ENCODE measurements around the gene ACP4. TPM values are rescaled to one million over a fixed set of nuclear protein-coding genes. Genes with fewer than 3 reads are reported as not detected.
A peak's percentile ranks its signal among the peaks of the same experiment; 100 is the strongest.

ACP4 gene
- total and polyA plus RNA-seq, 2 experiments from 2014 or later = not detected

GRCh38 chr19:50792272-50793250 is 2.3 kb downstream of the ACP4 start:
- Histone ChIP-seq H3K4me3 (no peak overlapping the region), H3K27me3 (no peaks in the 10 kb centered on the region), H4K20me1 (ENCODE audit: insufficient read depth, poor library complexity, severe bottlenecking) (no peaks in the 10 kb centered on the region), H3K36me3 (replicated peaks; ENCODE audit: insufficient read depth, low read depth) (no peaks in the 10 kb centered on the region), H3K27ac (no peak overlapping the region), H3K9me2 (replicated peaks; ENCODE audit: insufficient read depth) (no peaks in the 10 kb centered on the region), H3K4me2 (no peak overlapping the region), H3K9me3 (ENCODE audit: low read depth) (no peaks in the 10 kb centered on the region), H2AFZ (no peak overlapping the region), H3K4me1 (ENCODE audit: insufficient read depth) (no peaks in the 10 kb centered on the region), H3K79me2 (no peaks in the 10 kb centered on the region)
- 76% methylated on average over 11 of the region's 13 CpGs for WGBS (ENCODE audit: low lambda C conversion rate, missing lambda C conversion rate)
- TF ChIP-seq EZH2phosphoT487 (IDR thresholded peaks at IDR 0.05; ENCODE audit: low read depth, severe bottlenecking, unreplicated experiment) (no peak), EZH2 (IDR thresholded peaks at IDR 0.05; ENCODE audit: borderline replicate concordance) (no peak), CTCF (IDR thresholded peaks at IDR 0.05; ENCODE audit: poor library complexity) (no peak)
- DNase-seq (ENCODE audit: low spot score) = no peak

GRCh38 chr19:50793558-50794065 is 3.4 kb downstream of the ACP4 start:
- 83% methylated on average over 11 of the region's 11 CpGs for WGBS (ENCODE audit: low lambda C conversion rate, missing lambda C conversion rate)
- H3K4me1 ChIP-seq (ENCODE audit: insufficient read depth) = no peaks in the 10 kb centered on the region
- no peaks in the 10 kb centered on the region for H3K9me3 ChIP-seq (ENCODE audit: low read depth)
- H3K9me2 ChIP-seq (replicated peaks; ENCODE audit: insufficient read depth) = no peaks in the 10 kb centered on the region
- no peak overlapping the region for H3K4me3 ChIP-seq
- no peaks in the 10 kb centered on the region for H3K36me3 ChIP-seq (replicated peaks; ENCODE audit: insufficient read depth, low read depth)
- DNase-seq (ENCODE audit: low spot score) = no peak
- H3K27ac ChIP-seq = no peak overlapping the region
- H3K4me2 ChIP-seq = no peak overlapping the region
- TF ChIP-seq EZH2 (IDR thresholded peaks at IDR 0.05; ENCODE audit: borderline replicate concordance) = no peak
- no peak for TF ChIP-seq CTCF (IDR thresholded peaks at IDR 0.05; ENCODE audit: poor library complexity)
- TF ChIP-seq EZH2phosphoT487 (IDR thresholded peaks at IDR 0.05; ENCODE audit: low read depth, severe bottlenecking, unreplicated experiment) = no peak
- no peak overlapping the region for H2AFZ ChIP-seq
- H3K79me2 ChIP-seq = no peaks in the 10 kb centered on the region
- no peaks in the 10 kb centered on the region for H4K20me1 ChIP-seq (ENCODE audit: insufficient read depth, poor library complexity, severe bottlenecking)
- H3K27me3 ChIP-seq = no peaks in the 10 kb centered on the region

- H3K9me2 ChIP-seq (replicated peaks; ENCODE audit: insufficient read depth) = no peaks in the 10 kb centered on the region
- H3K4me1 ChIP-seq (ENCODE audit: insufficient read depth) = no peaks in the 10 kb centered on the region
- H2AFZ ChIP-seq = no peak overlapping the region
- H3K27ac ChIP-seq = no peak overlapping the region
- H3K9me3 ChIP-seq (ENCODE audit: low read depth) = no peaks in the 10 kb centered on the region
- H3K36me3 ChIP-seq (replicated peaks; ENCODE audit: insufficient read depth, low read depth) = no peaks in the 10 kb centered on the region
- TF ChIP-seq CTCF (IDR thresholded peaks at IDR 0.05; ENCODE audit: poor library complexity) = no peak
- no peak for TF ChIP-seq EZH2phosphoT487 (IDR thresholded peaks at IDR 0.05; ENCODE audit: low read depth, severe bottlenecking, unreplicated experiment)
- TF ChIP-seq EZH2 (IDR thresholded peaks at IDR 0.05; ENCODE audit: borderline replicate concordance) = no peak
- peak; percentile 47 for DNase-seq (ENCODE audit: low spot score)
- H4K20me1 ChIP-seq (ENCODE audit: insufficient read depth, poor library complexity, severe bottlenecking) = no peaks in the 10 kb centered on the region
- 47% methylated on average over 14 of the region's 16 CpGs for WGBS (ENCODE audit: low lambda C conversion rate, missing lambda C conversion rate)
- H3K4me3 ChIP-seq = no peak overlapping the region
- H3K4me2 ChIP-seq = no peak overlapping the region
- H3K79me2 ChIP-seq = no peaks in the 10 kb centered on the region
- no peaks in the 10 kb centered on the region for H3K27me3 ChIP-seq
Observed at GRCh38 chr19:50794074-50794875, 4.1 kb downstream of the ACP4 start.

All from hepatocyte (in vitro differentiated cells).